Germinal center (tissue), 1 donor: ENCODE results near the gene CSH1.
"Not testable (repeated sequence)": the region's sequence is repeated elsewhere in the genome, so short reads cannot be mapped to it uniquely, and the experiment has no call there.

Experiments used
- DNase-seq: peaks from one replicate; pipeline ENCODE4 v3.0.0; 2012; ENCODE audit warnings: mixed read lengths, low spot score

CSH1 gene

GRCh38 chr17:63904796-63905195 lies 8.4 kb upstream of the CSH1 start:
- not testable (repeated sequence) for DNase-seq

GRCh38 chr17:63903787-63904201 lies 7.4 kb upstream of the CSH1 start:
- DNase-seq = not testable (repeated sequence)

GRCh38 chr17:63901971-63902370 lies 5.6 kb upstream of the CSH1 start:
- not testable (repeated sequence) for DNase-seq

- not testable (repeated sequence) for DNase-seq
Measured at GRCh38 chr17:63898899-63899798, 2.8 kb upstream of the CSH1 start.

GRCh38 chr17:63894821-63895220 lies 1.6 kb downstream of the CSH1 start:
- DNase-seq = not testable (repeated sequence)

- DNase-seq = not testable (repeated sequence)
Measured at GRCh38 chr17:63894021-63894420, 2.4 kb downstream of the CSH1 start.

GRCh38 chr17:63892316-63893037 lies 3.9 kb downstream of the CSH1 start:
- not testable (repeated sequence) for DNase-seq

- not testable (repeated sequence) for DNase-seq
Measured at GRCh38 chr17:63889026-63889848, 7.1 kb downstream of the CSH1 start.

- not testable (repeated sequence) for DNase-seq
Measured at GRCh38 chr17:63885119-63885518, 11.3 kb downstream of the CSH1 start.

GRCh38 chr17:63882626-63883126 lies 13.7 kb downstream of the CSH1 start:
- not testable (repeated sequence) for DNase-seq

- DNase-seq = peak; percentile 79
Measured at GRCh38 chr17:63881935-63882601, 14.3 kb downstream of the CSH1 start, which contains the start of gene GH2. Gene GH2 (minus strand): TSS chr17:63881944. CDS start chr17:63881801, 143 bp downstream.

- DNase-seq = not testable (repeated sequence)
Measured at GRCh38 chr17:63881337-63881736, 15.0 kb downstream of the CSH1 start.

- no peak for DNase-seq
Measured at GRCh38 chr17:63880706-63881105, 15.7 kb downstream of the CSH1 start.

- DNase-seq = not testable (repeated sequence)
Measured at GRCh38 chr17:63878413-63878812, 18.0 kb downstream of the CSH1 start.

GRCh38 chr17:63874693-63875092 lies 21.7 kb downstream of the CSH1 start:
- not testable (repeated sequence) for DNase-seq

- not testable (repeated sequence) for DNase-seq
Measured at GRCh38 chr17:63874061-63874626, 22.2 kb downstream of the CSH1 start.

- not testable (repeated sequence) for DNase-seq
Measured at GRCh38 chr17:63873577-63873976, 22.8 kb downstream of the CSH1 start, which contains the start of gene CSH2. Gene CSH2 (minus strand): TSS chr17:63873677. CDS start chr17:63873614, 63 bp downstream.

GRCh38 chr17:63871646-63872365 lies 24.6 kb downstream of the CSH1 start:
- DNase-seq = not testable (repeated sequence)

GRCh38 chr17:63870292-63870665 lies 26.1 kb downstream of the CSH1 start:
- not testable (repeated sequence) for DNase-seq
